COLO829 (cell line): Measurements from ENCODE around the gene SLC16A4.

Experiments
- DNase-seq: peaks from one replicate; pipeline ENCODE4 v3.0.0; 2012; ENCODE audit warnings: low spot score

SLC16A4 gene

DNA sequence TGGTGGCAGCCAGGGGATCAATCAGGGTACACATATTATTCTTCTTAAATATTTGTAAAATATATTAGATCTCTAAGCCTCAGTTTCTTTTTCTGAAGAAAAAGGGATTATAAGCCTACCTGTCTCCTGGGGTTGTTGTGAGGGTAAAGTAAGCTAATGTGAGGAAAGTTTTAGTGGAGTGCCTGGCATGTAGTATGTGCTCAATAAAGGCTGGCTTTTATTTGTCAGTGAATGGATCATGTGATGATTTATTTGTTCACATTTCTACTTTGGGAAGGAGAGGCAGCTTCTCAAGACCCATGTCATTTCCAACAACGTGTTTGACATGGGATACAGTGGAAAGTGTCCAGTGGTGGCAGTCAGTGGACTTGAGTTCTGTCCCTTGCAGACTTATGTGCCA lies 64.0 kb downstream of the SLC16A4 start:
- DNase-seq = no peak

DNA sequence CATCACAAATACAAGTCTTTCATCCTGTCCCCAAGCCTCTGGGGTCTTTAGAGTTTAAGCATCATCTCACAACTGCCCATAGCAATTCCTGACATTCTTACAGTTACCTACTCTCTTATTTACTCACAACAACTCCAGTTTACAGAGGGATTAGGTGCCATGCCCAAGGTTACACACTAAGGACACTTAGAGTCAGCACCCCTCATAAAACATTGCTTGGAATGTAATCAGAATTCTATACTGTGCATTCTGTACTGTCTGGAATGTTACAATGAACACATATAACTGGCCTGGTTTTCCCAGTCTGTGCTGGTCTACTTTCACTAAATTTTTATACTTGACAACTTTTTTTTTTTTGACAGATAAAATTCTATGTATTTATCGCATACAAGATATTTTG lies 66.2 kb downstream of the SLC16A4 start:
- no peak for DNase-seq

DNA sequence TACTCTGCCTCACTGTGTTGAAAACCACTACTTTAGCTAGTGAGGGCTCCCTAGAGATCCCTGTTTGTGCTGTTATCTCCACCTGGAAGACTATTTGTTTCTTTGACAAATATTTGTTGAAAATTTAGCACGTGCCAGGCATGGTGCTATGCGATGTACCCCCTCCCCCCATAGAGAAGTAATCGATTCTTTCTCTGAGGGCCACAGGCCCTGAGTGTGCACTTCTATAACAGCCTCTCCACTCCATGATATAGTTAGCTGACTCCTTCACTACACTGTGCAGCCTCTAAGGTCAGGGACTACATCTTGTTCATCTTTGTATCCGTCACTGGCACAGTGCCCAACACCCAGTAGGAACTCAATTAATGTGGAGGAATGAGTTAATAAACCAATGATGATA lies 69.0 kb downstream of the SLC16A4 start:
- DNase-seq = no peak

DNA sequence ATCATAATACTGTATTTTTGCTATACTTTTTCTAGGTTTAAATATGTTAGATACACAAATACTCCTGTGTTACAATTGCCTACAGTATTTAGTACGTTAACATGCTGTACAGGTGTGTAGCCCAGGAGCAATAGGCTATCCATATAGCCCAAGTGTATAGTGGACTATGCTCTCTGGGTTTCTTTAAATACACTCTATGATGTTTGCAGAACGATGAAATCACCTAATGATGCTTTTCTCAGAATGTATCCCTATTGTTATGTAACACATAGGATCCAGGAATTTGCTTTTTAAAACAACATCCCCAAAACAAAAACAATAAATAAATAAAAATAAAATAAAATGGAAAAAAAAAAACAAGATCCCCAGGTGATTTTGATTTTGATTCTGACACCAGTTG lies 69.8 kb downstream of the SLC16A4 start:
- DNase-seq = no peak

DNA sequence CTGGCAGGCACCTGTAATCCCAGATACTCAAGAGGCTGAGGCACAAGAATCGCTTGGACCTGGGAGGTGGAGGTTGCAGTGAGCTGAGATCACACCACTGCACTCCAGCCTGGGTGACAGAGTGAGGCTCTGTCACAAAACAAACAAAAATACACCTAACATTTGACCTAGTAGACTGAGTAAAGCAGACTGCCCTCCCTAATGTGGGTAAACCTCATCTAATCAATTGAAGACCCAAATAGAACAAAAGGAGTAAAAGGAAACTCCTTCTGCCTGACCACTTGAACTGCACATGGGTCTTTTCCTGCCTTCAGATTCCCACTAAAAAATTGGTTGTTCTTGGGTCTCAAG lies 70.7 kb downstream of the SLC16A4 start:
- DNase-seq = no peak

DNA sequence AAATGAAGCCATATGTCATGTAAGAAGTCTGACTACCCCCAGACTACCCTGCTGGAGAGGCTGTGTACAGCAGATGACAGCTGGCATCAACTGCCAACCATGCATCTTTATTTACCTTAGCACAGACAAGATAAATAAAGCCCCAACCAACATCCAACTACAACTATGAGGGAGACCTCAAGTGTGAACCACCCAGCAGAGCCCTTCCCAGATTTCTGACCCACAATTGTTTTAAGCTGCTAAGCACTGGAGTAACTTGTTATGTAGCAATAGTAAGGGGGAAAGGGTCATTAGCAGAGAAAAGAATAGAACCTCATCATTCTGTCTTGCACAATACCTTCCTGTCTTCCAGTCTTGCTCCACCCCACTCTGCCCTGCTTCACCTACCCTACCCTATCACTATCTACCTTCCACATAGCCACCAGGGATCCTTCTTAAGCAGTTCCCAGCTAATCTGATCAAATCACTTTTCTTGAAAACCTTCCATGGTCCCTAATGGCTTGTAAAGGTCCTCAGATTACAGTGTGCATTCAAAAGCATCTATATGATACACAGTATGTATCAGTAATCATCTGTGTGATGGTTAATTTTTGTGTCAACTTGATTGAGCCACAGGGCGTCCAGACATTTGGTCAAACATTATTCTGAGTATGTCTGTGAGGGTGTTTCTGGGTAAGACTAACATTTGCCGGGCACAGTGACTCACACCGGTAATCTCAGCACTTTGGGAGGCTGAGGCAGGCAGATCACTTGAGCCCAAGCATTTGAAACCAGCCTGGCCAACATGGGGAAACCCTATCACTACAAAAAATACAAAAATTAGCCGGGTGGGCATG lies 71.3 kb downstream of the SLC16A4 start:
- DNase-seq = no peak

DNA sequence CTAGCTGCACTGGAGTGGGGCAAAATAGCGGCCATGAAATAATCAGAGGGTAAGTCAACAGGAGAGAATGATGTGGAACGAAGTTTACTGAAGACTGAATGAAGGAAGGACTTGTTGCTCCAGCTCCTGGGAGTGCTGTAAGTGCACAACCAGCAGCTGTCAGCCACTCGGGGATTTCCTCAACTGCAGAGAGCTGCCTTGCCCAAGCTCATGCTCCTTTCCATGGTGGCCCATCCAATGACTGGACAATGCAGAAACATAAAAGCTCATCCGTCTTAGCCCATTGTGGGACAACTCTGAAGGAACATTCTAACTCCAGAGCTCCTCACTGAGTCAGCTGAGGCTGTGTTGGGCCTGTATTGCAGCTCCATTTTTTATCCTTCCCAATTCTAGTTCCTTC lies 72.8 kb downstream of the SLC16A4 start:
- no peak for DNase-seq

DNA sequence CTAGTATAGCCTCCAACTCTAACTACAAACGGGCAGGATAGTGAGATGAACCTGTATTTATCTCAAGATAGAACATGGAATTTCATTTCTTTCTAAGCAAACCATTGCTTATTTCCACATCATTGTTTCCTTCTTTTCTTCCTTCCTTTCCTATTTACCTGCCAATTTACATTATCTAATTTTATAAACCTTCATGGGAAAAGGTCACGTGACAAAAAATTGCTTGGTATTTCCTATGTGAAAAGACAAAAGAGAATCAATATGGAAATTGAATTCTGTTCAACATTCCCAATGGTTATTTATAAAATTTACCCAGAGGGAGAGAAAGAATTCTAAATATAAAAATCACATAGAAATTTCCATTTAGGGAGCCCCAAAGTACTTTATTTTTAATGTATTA lies 74.1 kb downstream of the SLC16A4 start:
- DNase-seq = no peak
